Stimulated activated CD4-positive, alpha-beta T cell treated with anti-CD3 and anti-CD28 coated beads, TNF-alpha, amount 100 ng/mL, for 48 hours (primary cell): ENCODE results near the gene IGFBP5.

Source experiments
- DNase-seq, 3 donors: peaks; one replicate each; pipeline ENCODE4 v3.0.0-alpha.2; 2020; ENCODE audit warnings: low read depth in 3 of 3

The IGFBP5 gene

DNA sequence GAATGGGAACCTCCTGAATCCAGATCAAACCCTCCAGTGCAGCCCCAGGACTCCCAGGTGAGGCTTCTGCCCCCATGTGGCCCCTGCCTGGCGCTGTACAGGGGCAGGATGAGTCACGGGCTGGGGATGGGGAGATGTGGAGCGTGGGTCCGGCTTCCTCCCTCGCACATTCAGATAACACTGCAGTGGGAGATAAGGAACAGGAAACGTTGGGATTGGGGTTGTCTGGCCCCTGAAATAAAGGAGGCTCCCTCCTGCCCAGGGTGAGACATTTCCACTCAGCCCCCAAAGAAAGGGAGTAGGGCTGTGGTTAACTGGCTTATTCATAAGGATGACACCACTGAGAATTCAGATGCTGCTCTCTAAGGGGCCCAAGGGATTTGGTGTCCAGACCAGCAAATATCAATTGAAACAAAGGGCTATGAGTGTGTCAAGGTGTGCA lies 30.7 kb downstream of the IGFBP5 start:
- no peak for DNase-seq

DNA sequence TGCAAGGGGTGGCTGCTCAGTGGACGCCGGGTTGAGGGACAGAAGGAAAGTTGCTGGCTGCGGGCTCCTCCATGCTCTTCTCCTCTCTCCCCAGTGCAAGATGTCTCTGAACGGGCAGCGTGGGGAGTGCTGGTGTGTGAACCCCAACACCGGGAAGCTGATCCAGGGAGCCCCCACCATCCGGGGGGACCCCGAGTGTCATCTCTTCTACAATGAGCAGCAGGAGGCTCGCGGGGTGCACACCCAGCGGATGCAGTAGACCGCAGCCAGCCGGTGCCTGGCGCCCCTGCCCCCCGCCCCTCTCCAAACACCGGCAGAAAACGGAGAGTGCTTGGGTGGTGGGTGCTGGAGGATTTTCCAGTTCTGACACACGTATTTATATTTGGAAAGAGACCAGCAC lies 31.5 kb downstream of the IGFBP5 start:
- DNase-seq = no peak

DNA sequence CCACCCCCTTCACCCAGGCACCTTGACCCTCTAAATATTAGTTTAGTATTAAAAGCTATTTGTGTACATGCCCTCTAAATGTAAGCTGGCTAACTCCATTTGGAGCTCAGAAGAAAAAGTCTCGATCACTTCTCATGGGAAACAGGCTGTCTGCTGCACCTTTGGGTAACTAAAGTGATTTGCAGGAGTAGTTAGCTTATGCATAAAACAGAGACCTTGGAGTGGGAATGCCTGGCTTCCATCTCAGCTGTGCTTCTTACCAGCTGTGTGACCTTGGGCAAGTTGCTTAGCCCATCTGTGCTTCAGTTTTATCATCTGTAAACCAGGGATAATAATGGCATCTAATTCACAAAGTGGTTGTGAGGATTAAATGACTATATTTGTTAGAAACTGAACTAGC lies 32.2 kb downstream of the IGFBP5 start:
- no peak for DNase-seq

DNA sequence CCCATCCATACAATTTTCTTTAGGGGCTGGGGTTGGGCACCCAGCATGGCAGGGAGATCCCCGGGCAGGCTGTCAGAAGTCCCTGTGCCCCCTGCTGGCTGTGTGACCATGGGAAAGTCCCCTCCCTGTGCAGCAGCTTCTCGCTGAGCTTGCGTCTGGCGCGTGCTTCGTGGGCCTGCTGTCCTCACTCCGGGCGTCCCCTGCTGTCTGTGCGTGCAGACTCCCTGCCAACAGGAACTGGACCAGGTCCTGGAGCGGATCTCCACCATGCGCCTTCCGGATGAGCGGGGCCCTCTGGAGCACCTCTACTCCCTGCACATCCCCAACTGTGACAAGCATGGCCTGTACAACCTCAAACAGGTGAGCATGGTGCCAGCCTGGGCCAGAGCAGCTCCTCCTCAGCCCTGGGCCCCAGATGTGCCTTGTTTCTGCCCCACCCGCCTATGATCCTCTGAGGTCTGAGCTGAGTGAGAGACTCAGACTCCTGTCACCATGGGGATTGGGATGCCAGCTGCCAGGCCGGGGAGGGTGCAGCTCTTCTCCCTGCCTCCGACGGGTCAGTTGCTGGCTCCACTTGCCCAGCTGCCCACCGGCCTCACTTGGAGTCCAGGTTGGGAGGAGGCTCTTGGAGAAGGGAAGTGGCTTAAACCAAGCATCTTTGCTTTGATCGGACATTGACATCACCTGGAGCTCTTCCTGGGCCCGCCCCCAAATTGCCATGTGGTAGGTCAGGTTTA lies 33.5 kb downstream of the IGFBP5 start:
- DNase-seq = no peak

GRCh38 chr2:216661051-216661450 lies 34.3 kb downstream of the IGFBP5 start:
- DNase-seq = no peak

GRCh38 chr2:216660496-216660895 lies 34.9 kb downstream of the IGFBP5 start:
- no peak for DNase-seq

GRCh38 chr2:216659276-216659675 lies 36.1 kb downstream of the IGFBP5 start:
- DNase-seq = no peak

DNA sequence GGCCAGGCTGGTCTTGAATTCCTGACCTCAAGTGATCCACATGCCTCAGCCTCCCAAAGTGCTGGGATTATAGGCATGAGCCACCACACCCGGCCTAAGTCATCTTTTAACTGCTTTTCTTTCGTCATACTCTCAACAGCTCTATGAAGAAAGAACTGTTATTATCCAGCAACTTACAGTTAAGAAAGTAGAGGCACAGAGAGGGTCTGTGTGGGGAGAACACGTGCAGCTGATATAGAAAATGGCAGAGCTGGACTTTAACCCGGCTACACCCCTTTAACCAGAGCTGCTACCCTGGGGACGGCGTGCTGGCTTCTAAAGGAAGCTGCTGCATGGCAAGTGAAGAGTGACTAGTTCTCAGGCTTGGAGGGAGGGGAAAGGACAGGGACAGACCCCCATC lies 36.6 kb downstream of the IGFBP5 start:
- no peak for DNase-seq

DNA sequence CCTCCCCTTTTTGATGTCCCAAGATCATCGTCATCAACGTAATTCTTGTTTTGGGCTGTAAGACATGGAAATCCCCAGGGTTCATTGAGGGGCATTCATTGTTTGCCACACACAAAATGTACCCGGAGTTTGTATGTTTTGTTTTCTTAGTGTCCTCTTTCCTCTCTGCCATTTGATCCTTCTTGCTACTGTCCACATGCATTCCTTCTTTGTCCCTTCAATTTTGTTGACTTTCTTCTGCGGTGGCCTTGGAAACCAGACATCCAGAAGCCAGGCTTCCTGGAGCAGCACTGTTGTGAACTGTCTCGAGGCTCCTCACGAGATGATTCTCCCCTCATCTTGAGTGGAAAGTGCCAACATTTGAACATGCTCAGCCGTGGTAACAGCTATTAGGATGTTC lies 37.4 kb downstream of the IGFBP5 start:
- DNase-seq = no peak

DNA sequence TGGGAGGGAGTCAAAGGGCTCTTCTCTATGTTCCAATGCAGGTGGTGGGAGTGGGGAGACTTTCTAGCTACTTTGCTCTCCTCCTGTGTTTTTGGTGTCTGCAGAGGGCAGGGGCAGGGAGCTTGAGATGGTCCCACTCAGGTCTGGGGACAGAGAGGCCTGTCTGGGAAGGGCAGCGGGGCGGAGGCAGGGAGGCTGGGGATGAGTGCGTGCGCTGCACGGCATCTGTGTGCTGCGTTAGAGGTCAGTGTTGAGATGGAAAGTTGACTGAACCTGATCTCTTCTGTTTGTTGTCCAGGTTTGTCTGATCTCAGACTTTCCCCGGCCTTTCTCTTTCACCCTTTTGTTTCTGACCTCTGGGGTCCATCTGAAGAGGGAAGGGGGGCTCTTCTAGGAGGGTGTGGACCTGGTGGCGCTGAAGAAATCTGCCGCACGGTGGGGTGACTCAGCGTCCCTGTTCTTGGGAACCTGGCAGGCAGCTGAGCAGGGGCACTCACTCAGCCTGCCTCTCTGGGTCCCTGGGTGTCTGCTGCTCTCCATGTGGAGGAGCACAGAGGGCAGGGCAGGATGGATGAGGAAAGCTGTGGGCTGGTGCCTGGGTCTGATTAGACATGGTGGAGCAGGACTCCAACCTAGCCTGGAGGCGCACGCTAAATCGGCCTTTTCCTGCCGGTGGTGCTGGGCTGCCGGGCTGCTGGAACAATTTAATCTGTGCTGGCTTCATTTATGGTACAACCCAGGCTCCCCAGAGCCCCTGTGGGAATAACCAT lies 38.1 kb downstream of the IGFBP5 start:
- DNase-seq = no peak

- DNase-seq = no peak
Observed at GRCh38 chr2:216654528-216655052, 40.8 kb downstream of the IGFBP5 start.

DNA sequence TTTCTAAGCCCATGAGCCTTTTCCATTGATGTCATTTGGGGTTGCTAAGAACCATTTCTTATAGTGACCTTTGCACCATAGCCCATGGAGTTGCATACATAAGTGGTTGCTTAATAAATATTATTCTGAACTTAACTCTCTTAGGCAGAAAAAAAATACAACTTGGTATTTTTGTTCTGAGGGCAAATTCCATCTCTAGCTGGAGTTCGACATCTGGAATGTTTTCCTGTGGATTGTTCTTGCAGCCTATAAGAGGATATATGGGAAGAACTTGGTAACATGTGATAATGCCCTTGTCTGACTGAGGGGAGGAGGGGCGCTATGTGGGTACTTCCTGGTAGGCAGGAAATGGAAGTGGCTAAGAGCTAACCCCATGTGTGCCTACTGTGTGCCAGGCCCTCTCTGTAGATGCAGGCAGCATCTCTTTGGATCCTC lies 41.4 kb downstream of the IGFBP5 start:
- no peak for DNase-seq

DNA sequence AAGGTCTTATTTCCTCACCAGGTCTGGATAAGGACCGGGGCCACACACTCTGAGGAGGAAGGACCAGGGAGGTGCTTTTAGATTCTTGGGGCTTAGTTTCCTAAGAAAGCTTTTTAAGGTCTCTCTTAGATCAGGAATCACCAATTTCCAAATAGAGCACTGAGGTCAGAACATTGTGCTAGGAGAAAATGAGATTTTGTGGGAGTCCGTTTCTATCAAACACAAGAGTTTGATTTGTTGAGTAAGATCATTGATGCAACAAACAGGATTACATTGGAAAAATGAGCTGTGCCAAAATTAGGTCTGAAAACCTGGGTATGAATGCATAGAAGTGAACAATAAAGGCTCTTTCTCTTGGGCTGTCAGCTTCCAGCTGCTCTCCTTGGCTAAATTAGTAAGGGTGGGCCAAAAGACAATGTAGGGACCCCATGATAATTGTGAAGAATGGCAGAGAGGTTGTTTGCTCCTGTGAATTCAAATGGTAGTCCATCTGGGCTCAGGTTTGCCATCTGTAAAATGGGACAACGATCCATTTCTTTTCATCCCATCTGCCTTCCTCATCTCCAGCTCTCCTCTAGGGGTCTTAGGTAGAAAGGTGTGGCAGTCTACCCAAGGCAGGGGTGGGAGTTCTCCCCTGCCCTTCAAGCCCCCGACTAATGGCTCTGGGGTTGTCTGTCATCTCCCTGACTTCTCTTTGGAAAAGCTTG lies 42.1 kb downstream of the IGFBP5 start:
- DNase-seq = no peak

- no peak for DNase-seq
Observed at GRCh38 chr2:216652566-216652965, 42.8 kb downstream of the IGFBP5 start.

DNA sequence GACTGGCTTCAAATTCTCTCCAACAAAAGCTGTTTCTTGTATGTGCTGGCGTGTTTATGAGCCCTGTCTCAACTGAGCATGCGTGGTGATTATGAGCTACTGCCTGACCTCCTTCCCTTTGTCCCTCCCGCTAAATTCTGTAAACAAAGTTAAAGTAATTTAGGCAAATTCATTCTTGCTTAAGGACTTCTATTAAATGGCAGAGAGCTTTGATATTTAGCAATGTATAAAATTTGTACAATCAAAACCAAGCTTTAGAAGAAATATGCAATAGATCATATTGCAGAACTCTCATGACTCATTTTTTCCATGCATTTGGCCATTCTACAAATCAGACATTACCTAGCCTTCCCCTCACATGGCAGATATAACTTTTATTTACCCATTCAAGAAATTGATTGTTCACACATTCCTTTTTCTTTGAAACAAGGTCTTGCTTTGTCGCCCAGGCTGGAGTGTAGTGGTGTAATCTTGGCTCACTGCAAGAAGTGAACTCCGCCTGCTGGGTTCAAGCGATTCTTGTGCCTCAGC lies 43.9 kb downstream of the IGFBP5 start:
- DNase-seq = no peak

- no peak for DNase-seq
Observed at GRCh38 chr2:216650626-216651257, 44.6 kb downstream of the IGFBP5 start.

- DNase-seq = no peak
Observed at GRCh38 chr2:216649574-216649973, 45.8 kb downstream of the IGFBP5 start.

DNA sequence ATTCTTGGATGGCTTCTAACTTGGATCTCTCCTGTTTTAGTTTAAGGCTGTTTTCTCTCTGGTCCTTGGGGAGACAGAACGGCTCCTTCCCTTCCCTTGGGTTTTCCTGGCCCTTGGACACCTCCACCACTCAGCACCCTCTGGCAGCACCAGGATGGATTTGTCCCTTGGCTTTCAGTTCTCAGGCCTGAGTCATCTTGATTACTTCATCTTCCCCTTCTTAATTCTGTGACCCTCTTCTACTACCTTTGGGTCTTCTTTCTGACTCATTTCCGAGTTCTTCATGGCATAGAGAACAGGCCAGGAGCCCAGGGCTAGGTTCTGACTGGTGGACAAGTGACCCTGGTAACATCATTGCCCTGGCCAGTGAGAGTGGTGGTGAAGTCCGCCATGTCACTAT lies 47.2 kb downstream of the IGFBP5 start:
- DNase-seq = no peak

DNA sequence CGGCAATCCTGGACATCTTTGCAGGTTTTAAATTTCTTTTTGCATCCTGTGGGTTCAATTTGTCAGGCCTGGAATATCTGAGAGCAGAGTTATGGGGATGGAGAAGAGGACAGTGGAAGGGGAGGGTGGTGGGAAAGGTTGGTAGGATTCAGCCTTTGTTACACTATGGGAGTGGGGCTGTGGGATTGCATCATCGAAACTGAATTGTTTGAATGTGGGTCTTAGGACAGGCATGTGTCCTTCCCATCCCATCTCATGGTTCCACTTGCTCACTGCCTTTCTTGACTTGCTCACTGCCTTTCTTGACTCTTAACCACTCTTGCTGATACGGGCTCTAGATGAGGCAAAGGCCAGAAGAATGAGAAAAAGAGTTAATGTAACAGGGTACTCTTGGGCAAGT lies 49.2 kb downstream of the IGFBP5 start:
- no peak for DNase-seq

GRCh38 chr2:216645636-216645950 lies 49.8 kb downstream of the IGFBP5 start:
- DNase-seq = no peak

GRCh38 chr2:216644842-216645635 lies 50.3 kb downstream of the IGFBP5 start:
- no peak for DNase-seq
